OCI-LY3 (cell line): ENCODE results near the gene MYBPC2.

Experiments used
- H2AFZ ChIP-seq: fragments of 200-600, 300-600 bp; shearing (Covaris generic); 2 replicates; pipeline ENCODE4 v1.6.0; 2014; ENCODE audit warnings: antibody characterized with exemption, low read depth, low read length
- H3K27ac ChIP-seq: fragments of 200-600, 300-600 bp; sonication (generic); 2 replicates; pipeline ENCODE4 v1.5.1; 2014; ENCODE audit warnings: mild to moderate bottlenecking, low read length, moderate library complexity, mixed read lengths
- H3K27me3 ChIP-seq: fragments of 200-600, 300-600 bp; sonication (generic); 2 replicates; pipeline ENCODE4 v1.6.1; 2014; ENCODE audit warnings: low read depth, low read length, mixed read lengths
- H3K36me3 ChIP-seq: fragments of 200-600, 300-600 bp; sonication (generic); replicated peaks from 2 replicates; pipeline ENCODE3; 2014; ENCODE audit warnings: low read depth, low read length, mixed read lengths
- H3K4me1 ChIP-seq: fragments of 300-600, 200-600 bp; sonication (generic); 2 replicates; pipeline ENCODE4 v1.6.1; 2014; ENCODE audit warnings: low read length, mixed read lengths
- H3K4me2 ChIP-seq: fragments of 200-600, 300-600 bp; sonication (generic); 2 replicates; pipeline ENCODE4 v1.6.1; 2014; ENCODE audit warnings: low read length, mixed read lengths
- H3K4me3 ChIP-seq: fragments of 300-600, 200-600 bp; sonication (generic); 2 replicates; pipeline ENCODE4 v1.5.1; 2014; ENCODE audit warnings: antibody characterized with exemption, mild to moderate bottlenecking, low read length, moderate library complexity
- H3K79me2 ChIP-seq: fragments of 300-600, 200-600 bp; shearing (Covaris generic); 2 replicates; pipeline ENCODE4 v1.6.1; 2014; ENCODE audit warnings: mild to moderate bottlenecking, low read length, mixed read lengths
- H3K9ac ChIP-seq: fragments of 300-600, 200-600 bp; shearing (Covaris generic); 2 replicates; pipeline ENCODE4 v1.6.0; 2014; ENCODE audit warnings: mild to moderate bottlenecking, low read length, moderate library complexity
- H3K9me3 ChIP-seq: fragments of 200-600, 300-600 bp; shearing (Covaris generic); 2 replicates; pipeline ENCODE4 v1.6.1; 2014; ENCODE audit warnings: low read length, mixed read lengths; ENCODE audit not compliant: insufficient read depth
- H4K20me1 ChIP-seq: fragments of 200-600, 300-600 bp; sonication (generic); 2 replicates; pipeline ENCODE4 v1.6.1; 2016; ENCODE audit warnings: low read length, mixed read lengths; ENCODE audit not compliant: insufficient read depth
- CTCF ChIP-seq: fragments of 200-600, 300-600 bp; sonication (generic); IDR thresholded peaks from 2 replicates; pipeline ENCODE4 v1.5.1; 2014; ENCODE audit warnings: antibody characterized with exemption, low read length, low read depth
- EZH2phosphoT487 ChIP-seq: fragments of 200-600 bp; shearing (Covaris generic); IDR thresholded peaks from 2 replicates; pipeline ENCODE4 v1.6.1; 2018; ENCODE audit warnings: antibody characterized with exemption, mixed run types, low read depth

MYBPC2 gene

DNA sequence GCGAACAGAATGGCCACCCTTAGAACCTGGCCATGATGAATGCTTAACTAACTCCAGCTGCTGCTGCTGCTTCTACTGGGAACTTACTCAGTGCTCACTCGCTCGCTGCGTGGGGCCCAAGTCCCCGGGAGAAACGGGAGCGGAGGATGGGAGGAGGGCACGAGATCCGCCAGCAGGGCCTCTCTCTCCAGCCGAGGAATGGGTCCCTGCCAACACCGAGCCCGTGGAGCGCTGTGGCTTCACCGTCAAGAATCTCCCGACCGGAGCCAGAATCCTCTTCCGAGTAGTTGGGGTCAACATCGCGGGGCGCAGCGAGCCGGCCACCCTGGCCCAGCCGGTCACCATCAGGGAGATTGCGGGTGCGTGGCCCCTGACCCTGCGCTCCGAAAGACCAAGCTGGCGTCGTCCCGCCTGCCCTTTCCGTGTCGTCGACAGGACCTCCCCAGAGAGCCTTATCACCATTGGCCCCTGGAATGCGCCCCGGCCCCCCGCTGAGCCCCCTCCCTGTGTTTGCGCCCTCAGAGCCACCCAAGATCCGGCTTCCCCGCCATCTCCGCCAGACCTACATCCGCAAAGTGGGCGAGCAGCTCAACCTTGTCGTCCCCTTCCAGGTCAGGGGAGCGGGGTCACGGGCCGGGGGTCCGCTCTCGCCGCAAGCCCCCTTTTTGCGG, 25.8 kb downstream of the MYBPC2 start:
- H3K4me2 ChIP-seq = no peak overlapping the region
- H3K27ac ChIP-seq = no peak overlapping the region
- no peaks in the 10 kb centered on the region for H3K79me2 ChIP-seq
- no peak overlapping the region for H3K9ac ChIP-seq
- H2AFZ ChIP-seq = no peak overlapping the region
- no peak overlapping the region for H3K4me3 ChIP-seq
- no peaks in the 10 kb centered on the region for H3K27me3 ChIP-seq
- no peaks in the 10 kb centered on the region for H4K20me1 ChIP-seq
- TF ChIP-seq EZH2phosphoT487 (no peak), CTCF (no peak)
- H3K9me3 ChIP-seq = no peaks in the 10 kb centered on the region
- no peaks in the 10 kb centered on the region for H3K36me3 ChIP-seq
- H3K4me1 ChIP-seq = peaks cover 25% of the 10 kb centered on the region

GRCh38 chr19:50459067-50459456, 26.4 kb downstream of the MYBPC2 start:
- no peaks in the 10 kb centered on the region for H3K27me3 ChIP-seq
- H4K20me1 ChIP-seq = no peaks in the 10 kb centered on the region
- no peak overlapping the region for H2AFZ ChIP-seq
- H3K27ac ChIP-seq = peak overlapping the region; percentile 88
- H3K9ac ChIP-seq = peak overlapping the region; percentile 72; the same call in 1 of the 2 replicates
- H3K4me2 ChIP-seq = no peak overlapping the region; the same call in 1 of the 2 replicates
- no peaks in the 10 kb centered on the region for H3K79me2 ChIP-seq
- H3K4me3 ChIP-seq = no peak overlapping the region
- no peaks in the 10 kb centered on the region for H3K9me3 ChIP-seq
- no peaks in the 10 kb centered on the region for H3K36me3 ChIP-seq
- H3K4me1 ChIP-seq = peaks cover 25% of the 10 kb centered on the region
- TF ChIP-seq CTCF = no peak
- no peak for TF ChIP-seq EZH2phosphoT487

DNA sequence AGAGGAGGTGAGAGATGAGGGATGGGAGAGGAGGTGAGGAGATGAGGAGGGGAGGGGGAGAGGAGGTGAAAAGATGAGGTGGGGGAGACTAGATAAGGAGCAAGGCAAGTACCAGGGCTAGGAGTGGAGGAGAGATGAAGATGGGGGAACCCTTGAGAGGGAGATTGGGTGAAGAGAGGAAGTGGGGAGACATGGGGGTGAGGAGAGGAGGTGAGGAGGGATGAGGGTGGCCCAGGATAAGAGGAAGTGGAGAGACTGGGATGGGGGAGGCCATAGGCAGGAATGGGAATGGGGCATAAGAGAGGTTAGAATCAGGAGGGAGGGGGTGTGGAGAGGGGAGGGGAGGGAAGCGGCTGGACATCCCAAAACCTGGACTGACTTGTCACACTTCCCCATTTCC, 26.9 kb downstream of the MYBPC2 start:
- no peaks in the 10 kb centered on the region for H3K79me2 ChIP-seq
- H3K9me3 ChIP-seq = no peaks in the 10 kb centered on the region
- H4K20me1 ChIP-seq = no peaks in the 10 kb centered on the region
- H3K27ac ChIP-seq = peak overlapping the region; percentile 88
- H3K9ac ChIP-seq = peak overlapping the region; percentile 72
- H2AFZ ChIP-seq = no peak overlapping the region
- no peaks in the 10 kb centered on the region for H3K27me3 ChIP-seq
- H3K4me1 ChIP-seq = peaks cover 25% of the 10 kb centered on the region
- TF ChIP-seq EZH2phosphoT487 = no peak
- no peak for TF ChIP-seq CTCF
- peak overlapping the region; percentile 69 for H3K4me2 ChIP-seq
- no peaks in the 10 kb centered on the region for H3K36me3 ChIP-seq
- peak overlapping the region; percentile 54 for H3K4me3 ChIP-seq

DNA sequence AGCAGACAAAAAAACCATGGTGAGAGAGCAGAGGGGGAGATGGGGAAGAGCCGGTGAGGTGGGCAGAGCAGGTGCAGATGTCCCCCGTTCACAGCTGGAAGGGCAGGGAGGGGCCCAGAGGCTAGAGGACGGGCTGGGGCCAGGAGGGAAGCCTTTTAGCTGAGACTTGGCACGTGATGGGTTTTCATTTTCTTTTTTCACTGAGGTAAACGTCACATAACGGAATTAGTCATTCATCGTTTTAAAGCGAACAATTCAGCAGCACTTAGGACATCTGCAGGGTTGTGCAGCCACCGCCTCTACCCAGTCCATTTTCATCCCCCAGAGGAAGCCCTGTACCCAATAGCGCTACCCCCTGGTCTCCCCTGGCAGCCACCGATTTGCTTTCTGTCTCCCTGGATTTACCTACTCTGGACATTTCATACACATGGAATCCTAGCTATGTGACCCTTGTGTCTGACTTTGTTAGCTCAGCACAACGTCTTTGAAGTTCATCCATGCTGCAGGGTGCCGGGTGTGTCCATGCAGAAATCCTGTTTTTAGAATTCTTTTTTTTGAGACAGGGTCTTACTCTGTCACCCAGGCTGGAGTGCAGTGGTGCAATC, 27.6 kb downstream of the MYBPC2 start:
- Histone ChIP-seq H3K27me3 (no peaks in the 10 kb centered on the region), H4K20me1 (no peaks in the 10 kb centered on the region), H3K9ac (peak overlapping the region; percentile 72), H3K4me3 (peak overlapping the region; percentile 54), H3K4me1 (peaks cover 25% of the 10 kb centered on the region), H3K27ac (peak overlapping the region; percentile 88), H3K36me3 (no peaks in the 10 kb centered on the region), H2AFZ (no peak overlapping the region), H3K79me2 (no peaks in the 10 kb centered on the region), H3K9me3 (no peaks in the 10 kb centered on the region), H3K4me2 (peak overlapping the region; percentile 69)
- TF ChIP-seq CTCF = peak; percentile 67
- no peak for TF ChIP-seq EZH2phosphoT487
